Lung (tissue), 12 donors: Measurements from ENCODE around the gene MKLN1. TPM values are rescaled to one million over a fixed set of nuclear protein-coding genes. Genes with fewer than 3 reads are reported as not detected.
"Not testable (repeated sequence)": the region's sequence is repeated elsewhere in the genome, so short reads cannot be mapped to it uniquely, and the experiment has no call there.

Experiments used
- ATAC-seq: fragments of 200-7000 bp; cut with Tn5 transposase; one replicate; pipeline ENCODE4 v1.9.1; 2020; ENCODE audit warnings: moderate number of reproducible peaks; ENCODE audit not compliant: insufficient read depth, low FRiP score
- DNase-seq, 3 donors: peaks; one replicate each; pipeline ENCODE4 v3.0.0-alpha.2; 2013 to 2017
- H3K27ac ChIP-seq, 2 donors: one replicate each; pipeline ENCODE4 v1.5.1; 2013; ENCODE audit warnings: mild to moderate bottlenecking in 2 of 2, moderate library complexity in 2 of 2, control low read depth in 1 of 2, inconsistent platforms in 1 of 2, low read depth in 1 of 2, low read length in 1 of 2
- H3K27me3 ChIP-seq, 3 donors: one replicate each; pipeline ENCODE4 v1.5.1; 2013; ENCODE audit warnings: low read length in 2 of 3; ENCODE audit not compliant: control insufficient read depth in 3 of 3, insufficient read depth in 3 of 3
- H3K36me3 ChIP-seq, 4 donors: one replicate each; pipeline ENCODE4 v1.5.1; 2013; ENCODE audit warnings: low read length in 4 of 4, mild to moderate bottlenecking in 1 of 4, moderate library complexity in 1 of 4; ENCODE audit not compliant: control insufficient read depth in 4 of 4, insufficient read depth in 4 of 4
- H3K4me1 ChIP-seq, 5 donors: one replicate each; pipeline ENCODE4 v1.5.1; 2013; ENCODE audit warnings: low read length in 5 of 5, mild to moderate bottlenecking in 2 of 5, moderate library complexity in 1 of 5; ENCODE audit not compliant: control insufficient read depth in 5 of 5, insufficient read depth in 5 of 5
- H3K4me3 ChIP-seq: one replicate; pipeline ENCODE4 v1.5.1; 2013; ENCODE audit warnings: mild to moderate bottlenecking, control low read depth, moderate library complexity
- H3K9ac ChIP-seq, 2 donors: one replicate each; pipeline ENCODE4 v1.5.1; 2013; ENCODE audit warnings: low read length in 2 of 2, control low read depth in 1 of 2; ENCODE audit not compliant: insufficient read depth in 1 of 2
- H3K9me3 ChIP-seq, 4 donors: one replicate each; pipeline ENCODE4 v1.5.1; 2013; ENCODE audit warnings: low read length in 3 of 4, mild to moderate bottlenecking in 1 of 4, moderate library complexity in 1 of 4; ENCODE audit not compliant: control insufficient read depth in 4 of 4, insufficient read depth in 3 of 4
- CTCF ChIP-seq: IDR thresholded peaks from 2 replicates; pipeline ENCODE4 v1.5.1; 2012; ENCODE audit warnings: mild to moderate bottlenecking; ENCODE audit errors: control extremely low read depth, extremely low read depth
- WGBS, 2 donors: extraction: QIAGEN DNeasy Blood & Tissue Kit; methylation state at CpG; one replicate each; pipeline ENCODE4 v1.1.7; 2013; 5-methylcytosine and 5-hydroxymethylcytosine counted together
- polyA plus RNA-seq, 2 donors: library from polyadenylated mRNA; stranded (reverse); fragments of 200-250 nt; gene quantifications; one replicate each; pipeline ENCODE4 v1.2.1, GENCODE V29; 2013
- total RNA-seq, 2 donors: library from RNA; depleted of rRNA in 1 of 2; stranded (reverse); fragments of >200 nt in 1 of 2; gene quantifications; one replicate each; pipeline ENCODE4 v1.2.1, GENCODE V29; 2014 to 2021
- donor health status: control.
- donor health status: control.
- donor health status: Bipolar disorder and iron deficiency.
- donor health status: healthy.
- donor health status: DM: yes; HTN: yes; CAD: no.

Gene MKLN1
- total and polyA plus RNA-seq, 4 donors, result 11.6 to 135 (median 27.4) TPM

- no peak overlapping the region for H3K4me3 ChIP-seq
- ATAC-seq (no peak), DNase-seq (peak in 2 of 3 donors; percentile 50 to 62)
- H3K36me3 ChIP-seq, result peaks cover 0 to 6% (median 4%) of the 10 kb centered on the region in 4 donors
- H3K9me3 ChIP-seq, result no peaks in the 10 kb centered on the region
- H3K27ac ChIP-seq, result no peak overlapping the region
- peak; percentile 70 for TF ChIP-seq CTCF
- H3K4me1 ChIP-seq, result peaks cover 0 to 5% (median 0%) of the 10 kb centered on the region in 5 donors
- H3K27me3 ChIP-seq, result no peaks in the 10 kb centered on the region
- 82 to 84% methylated on average over 5 of the region's 5 CpGs for WGBS, 2 donors
- H3K9ac ChIP-seq, result no peak overlapping the region
Observed at GRCh38 chr7:131424219-131424822, 96.6 kb downstream of the MKLN1 start.

- no peak for TF ChIP-seq CTCF
- ATAC-seq, result no peak
- peak in 2 of 3 donors; percentile 33 to 57 for DNase-seq
Observed at GRCh38 chr7:131425992-131426391, 98.3 kb downstream of the MKLN1 start.

GRCh38 chr7:131430826-131431225, 103.2 kb downstream of the MKLN1 start:
- not testable (repeated sequence) for H3K4me3 ChIP-seq, ATAC-seq, H3K9me3 ChIP-seq, DNase-seq, H3K9ac ChIP-seq, H3K27me3 ChIP-seq, H3K27ac ChIP-seq, H3K4me1 ChIP-seq
- WGBS, 2 donors, result 98 to 99% methylated on average over 7 of the region's 7 CpGs
- H3K36me3 ChIP-seq, result peaks cover 8 to 17% (median 12%) of the 10 kb centered on the region in 4 donors

More at GRCh38 chr7:131425992-131426391, 98.3 kb downstream of the MKLN1 start:
- peaks cover 0 to 5% (median 0%) of the 10 kb centered on the region in 5 donors for H3K4me1 ChIP-seq
- 72 to 94% methylated on average over 3 of the region's 3 CpGs for WGBS, 2 donors
- peaks cover 1 to 10% (median 7%) of the 10 kb centered on the region in 4 donors for H3K36me3 ChIP-seq
- no peak overlapping the region for H3K4me3 ChIP-seq
- no peak overlapping the region for H3K27ac ChIP-seq
- no peaks in the 10 kb centered on the region for H3K27me3 ChIP-seq
- H3K9ac ChIP-seq, result no peak overlapping the region
- H3K9me3 ChIP-seq, result no peaks in the 10 kb centered on the region

GRCh38 chr7:131431289-131431688, 103.6 kb downstream of the MKLN1 start:
- ATAC-seq, result no peak
- Histone ChIP-seq H3K9me3 (no peaks in the 10 kb centered on the region), H3K4me1 (peaks cover 0 to 2% (median 0%) of the 10 kb centered on the region in 5 donors), H3K9ac (no peak overlapping the region), H3K4me3 (no peak overlapping the region), H3K27me3 (no peaks in the 10 kb centered on the region), H3K36me3 (peaks cover 8 to 17% (median 12%) of the 10 kb centered on the region in 4 donors), H3K27ac (no peak overlapping the region)
- 74 to 79% methylated on average over 3 of the region's 3 CpGs for WGBS, 2 donors
- no peak for TF ChIP-seq CTCF
- DNase-seq, result no peak
